Adrenal gland (tissue), 12 donors: ENCODE data around the gene GMPR2. TPM values are rescaled to one million over a fixed set of nuclear protein-coding genes. Genes with fewer than 3 reads are reported as not detected.

Experiments
- DNase-seq, 7 donors: peaks; one replicate each; pipeline ENCODE4 v3.0.0-alpha.2; 2019 to 2020
- H3K27ac ChIP-seq, 5 donors: fragments of 200-600 bp; sonication (generic) in 4 of 5; 1 replicate in 3 of 5; 2 replicates in 2 of 5; pipeline versions ENCODE4 v1.5.1 to v1.8.0; 2016 to 2020; ENCODE audit warnings: mild to moderate bottlenecking in 1 of 5
- H3K27me3 ChIP-seq: fragments of 200-600 bp; 2 replicates; pipeline ENCODE4 v1.8.0; 2021
- H3K36me3 ChIP-seq, 2 donors: fragments of 200-600 bp; replicated peaks in 1 of 2; 1 replicate in 1 of 2; 2 replicates in 1 of 2; pipeline versions ENCODE4 v1.5.1 to v1.8.0; 2018 to 2022
- H3K4me1 ChIP-seq, 2 donors: fragments of 200-600 bp; replicated peaks in 1 of 2; 1 replicate in 1 of 2; 2 replicates in 1 of 2; pipeline versions ENCODE4 v1.5.1 to v1.8.0; 2018 to 2021
- H3K4me3 ChIP-seq, 4 donors: fragments of 200-600 bp; sonication (generic) in 3 of 4; one replicate each; pipeline ENCODE4 v1.5.1; 2016 to 2018
- H3K9me3 ChIP-seq, 3 donors: fragments of 200-600 bp; sonication (generic) in 1 of 3; replicated peaks in 1 of 3; 1 replicate in 2 of 3; 2 replicates in 1 of 3; pipeline versions ENCODE4 v1.5.1 to v1.8.0; 2016 to 2021
- CTCF ChIP-seq, 6 experiments: fragments of 450-650 bp in 4 of 6; fragments of 200-600 bp in 2 of 6; sonication (generic) in 1 of 6; IDR thresholded peaks; 1 replicate in 5 of 6; 2 replicates in 1 of 6; pipeline versions ENCODE4 v1.5.1 to v1.8.0; 2016 to 2021; ENCODE audit warnings: antibody characterized with exemption in 6 of 6, mild to moderate bottlenecking in 2 of 6, moderate library complexity in 1 of 6
- POLR2A ChIP-seq, 2 donors: fragments of 450-650 bp; IDR thresholded peaks; one replicate each; pipeline ENCODE4 v1.6.1; 2017; ENCODE audit warnings: antibody characterized with exemption in 2 of 2, mild to moderate bottlenecking in 2 of 2, moderate library complexity in 1 of 2
- WGBS, 4 donors: extraction: QIAGEN DNeasy Blood & Tissue Kit in 2 of 4; methylation state at CpG; one replicate each; pipeline versions ENCODE4 v1.1.5 to v1.1.7; 2013 to 2017; 5-methylcytosine and 5-hydroxymethylcytosine counted together
- intact Hi-C, 2 donors: fragments of 100-400 bp; cut with DNase I; formaldehyde crosslinking; loops; one replicate each; pipeline versions ENCODE4 v1.14.1 to v1.15.0; 2022 to 2023
- polyA plus RNA-seq, 3 donors: library from polyadenylated mRNA; stranded (reverse); fragments of 200-250 nt in 2 of 3; fragments of 350-450 nt in 1 of 3; fragmentation: Illumina TruSeq in 1 of 3; extraction: RNeasy Lipid Tissue Mini Kit (QIAGEN cat#74804) in 1 of 3; gene quantifications; one replicate each; pipeline ENCODE4 v1.2.3, GENCODE V29; 2013 to 2014
- total RNA-seq, 9 donors: library from RNA; depleted of rRNA in 4 of 9; stranded (reverse); fragments of >200 nt in 4 of 9; fragments of 120-200 nt in 1 of 9; fragmentation: NEBNext Ultra II Directional in 1 of 9; extraction: Animal tissue kit (Norgen Biotek cat#: 25700) in 1 of 9; gene quantifications; one replicate each; pipeline versions ENCODE4 v1.1.0 to v1.2.4, GENCODE V29; 2013 to 2023
- donor health status: healthy with polysubstance abuse.
- donor health status: Bipolar disorder and iron deficiency.
- donor health status: DM: yes; HTN: yes; CAD: no.
- donor health status: DM: no; HTN: no; CAD: no.
- donor health status: DM: no; HTN: no; CAD: no.
- donor health status: DM: yes; HTN: yes; CAD: no.

Gene GMPR2
- total and polyA plus RNA-seq, 12 donors, result 70.6 to 188 (median 124) TPM

- 60 to 81% (median 76%) methylated on average over 11 of the region's 11 CpGs for WGBS, 4 donors
- intact Hi-C loops, result no loop called here
- Histone ChIP-seq H3K4me3 (no peak overlapping the region), H3K27me3 (no peaks in the 10 kb centered on the region), H3K36me3 (no peaks in the 10 kb centered on the region), H3K4me1 (peaks cover 0 to 16% of the 10 kb centered on the region in 2 donors), H3K9me3 (no peaks in the 10 kb centered on the region), H3K27ac (peak overlapping the region in 2 of 5 donors; percentile 26 to 42)
- peak in 4 of 7 donors; percentile 26 to 62 (median 44) for DNase-seq
- TF ChIP-seq POLR2A (IDR thresholded peaks at IDR 0.05) (no peak), CTCF (IDR thresholded peaks at IDR 0.05) (no peak)
Observed at GRCh38 chr14:24277606-24278321, 45.0 kb downstream of the GMPR2 start.

- Histone ChIP-seq H3K27me3 (no peaks in the 10 kb centered on the region), H3K4me3 (no peak overlapping the region), H3K36me3 (no peaks in the 10 kb centered on the region), H3K4me1 (peaks cover 0 to 9% of the 10 kb centered on the region in 2 donors), H3K27ac (no peak overlapping the region), H3K9me3 (no peaks in the 10 kb centered on the region)
- no peak for DNase-seq
- 87 to 95% (median 93%) methylated on average over 5 of the region's 5 CpGs for WGBS, 4 donors
- intact Hi-C loops, result no loop called here
- no peak for TF ChIP-seq CTCF (IDR thresholded peaks at IDR 0.05)
- no peak for TF ChIP-seq POLR2A (IDR thresholded peaks at IDR 0.05)
Observed at GRCh38 chr14:24278424-24278823, 45.7 kb downstream of the GMPR2 start.

GRCh38 chr14:24279301-24280186, 46.8 kb downstream of the GMPR2 start:
- peaks cover 0 to 5% of the 10 kb centered on the region in 2 donors for H3K4me1 ChIP-seq
- no peaks in the 10 kb centered on the region for H3K9me3 ChIP-seq
- intact Hi-C loops, result no loop called here
- 63 to 79% (median 76%) methylated on average over 7 to 11 of the region's 11 CpGs for WGBS, 4 donors
- no peak for TF ChIP-seq POLR2A (IDR thresholded peaks at IDR 0.05)
- TF ChIP-seq CTCF (IDR thresholded peaks at IDR 0.05), result no peak
- peak in 2 of 7 donors; percentile 38 to 78 for DNase-seq
- H3K27ac ChIP-seq, result peak overlapping the region in 1 of 5 donors; percentile 34
- H3K27me3 ChIP-seq, result no peaks in the 10 kb centered on the region
- no peaks in the 10 kb centered on the region for H3K36me3 ChIP-seq
- no peak overlapping the region for H3K4me3 ChIP-seq

- TF ChIP-seq CTCF (IDR thresholded peaks at IDR 0.05), result no peak
- no peak for TF ChIP-seq POLR2A (IDR thresholded peaks at IDR 0.05)
- Histone ChIP-seq H3K27me3 (no peaks in the 10 kb centered on the region), H3K27ac (no peak overlapping the region), H3K4me3 (no peak overlapping the region), H3K36me3 (no peaks in the 10 kb centered on the region), H3K4me1 (peaks cover 0 to 5% of the 10 kb centered on the region in 2 donors), H3K9me3 (no peaks in the 10 kb centered on the region)
- intact Hi-C loops, result no loop called here
- WGBS, 4 donors, result 83 to 92% (median 86%) methylated on average over 6 of the region's 6 CpGs
- no peak for DNase-seq
Observed at GRCh38 chr14:24280797-24281460, 48.2 kb downstream of the GMPR2 start.
